Inflammatory macrophage treated with lipopolysaccharide for 1 hour (primary cell): Measurements from ENCODE around the gene SLC13A4.
"Not testable (repeated sequence)": the region's sequence is repeated elsewhere in the genome, so short reads cannot be mapped to it uniquely, and the experiment has no call there.

ENCODE experiments used
- DNase-seq, 2 donors: peaks; one replicate each; pipeline ENCODE4 v3.0.0-alpha.2; 2020 to 2022

SLC13A4 gene

DNA sequence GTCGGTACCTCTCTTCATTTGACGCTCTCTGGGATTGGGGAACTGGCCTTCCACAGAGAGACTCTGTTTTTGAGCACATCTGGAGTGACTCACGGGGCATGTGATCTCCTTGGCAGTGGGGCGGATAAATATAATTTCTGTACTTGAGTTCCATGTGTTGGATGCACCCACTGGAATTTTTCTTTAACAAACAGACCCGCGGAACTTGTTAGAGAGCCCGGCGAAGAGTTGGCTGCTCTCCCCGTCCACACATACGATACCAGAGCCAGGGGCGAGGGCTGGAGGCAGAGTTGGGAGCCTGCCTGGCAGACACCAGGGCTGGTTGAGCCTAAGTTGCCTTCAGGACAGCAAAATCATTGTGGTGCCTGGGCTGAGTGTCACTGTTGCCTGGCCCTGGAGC lies 20.8 kb upstream of the SLC13A4 start, which contains the start of gene FAM180A:
FAM180A (minus strand) TSS at position 44 of the 400 bp plus-strand sequence. CDS start 233 bp downstream, outside the sequence.
- no peak for DNase-seq

DNA sequence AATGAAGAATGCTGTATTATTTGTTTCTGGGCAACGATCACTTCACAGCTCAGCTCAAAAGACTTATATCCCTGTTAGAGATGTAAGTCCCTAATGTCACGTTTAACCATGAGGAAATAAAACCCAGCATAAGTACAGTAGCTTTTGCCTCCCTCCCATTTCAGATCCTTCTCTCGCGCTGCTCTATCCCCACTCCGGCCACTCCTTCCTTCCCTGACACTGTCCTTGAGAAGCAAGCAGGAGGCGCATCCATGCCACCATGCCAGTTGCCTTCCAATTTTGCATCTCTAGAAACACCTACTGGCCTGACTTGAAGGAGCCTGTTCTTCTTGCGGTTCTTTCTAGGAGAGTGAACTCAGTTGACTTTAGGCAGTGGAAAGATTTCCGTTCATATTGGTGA lies 19.4 kb upstream of the SLC13A4 start:
- DNase-seq: no peak

DNA sequence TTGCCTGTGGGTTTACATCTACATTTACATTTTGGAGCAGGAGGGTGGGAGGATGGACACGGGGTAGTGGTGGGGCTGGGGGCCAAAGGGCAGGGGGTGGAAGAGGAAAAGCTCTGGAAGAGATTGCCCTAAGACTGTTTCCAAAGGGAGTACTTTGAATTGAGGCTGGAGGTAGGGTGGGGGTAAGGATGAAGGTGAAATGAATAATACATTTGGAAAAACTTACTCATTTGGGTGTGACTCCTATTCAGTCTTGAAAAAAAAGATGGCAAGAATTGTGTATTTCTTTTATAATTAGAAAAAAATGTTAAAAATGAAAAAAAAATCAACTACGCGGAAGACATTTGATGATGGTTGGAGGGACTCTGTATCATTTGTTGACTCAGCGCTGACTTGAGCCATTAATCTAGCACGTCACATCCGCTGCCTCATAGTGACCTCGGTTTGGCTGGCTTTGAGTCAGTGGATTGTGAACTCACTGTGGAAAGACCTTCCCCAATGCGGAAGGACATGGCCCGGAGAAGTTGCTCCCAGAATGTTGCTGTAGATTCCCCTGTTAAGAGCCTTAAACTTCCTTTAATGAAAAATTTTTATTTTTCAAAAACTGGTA lies 17.8 kb upstream of the SLC13A4 start:
- DNase-seq: no peak

DNA sequence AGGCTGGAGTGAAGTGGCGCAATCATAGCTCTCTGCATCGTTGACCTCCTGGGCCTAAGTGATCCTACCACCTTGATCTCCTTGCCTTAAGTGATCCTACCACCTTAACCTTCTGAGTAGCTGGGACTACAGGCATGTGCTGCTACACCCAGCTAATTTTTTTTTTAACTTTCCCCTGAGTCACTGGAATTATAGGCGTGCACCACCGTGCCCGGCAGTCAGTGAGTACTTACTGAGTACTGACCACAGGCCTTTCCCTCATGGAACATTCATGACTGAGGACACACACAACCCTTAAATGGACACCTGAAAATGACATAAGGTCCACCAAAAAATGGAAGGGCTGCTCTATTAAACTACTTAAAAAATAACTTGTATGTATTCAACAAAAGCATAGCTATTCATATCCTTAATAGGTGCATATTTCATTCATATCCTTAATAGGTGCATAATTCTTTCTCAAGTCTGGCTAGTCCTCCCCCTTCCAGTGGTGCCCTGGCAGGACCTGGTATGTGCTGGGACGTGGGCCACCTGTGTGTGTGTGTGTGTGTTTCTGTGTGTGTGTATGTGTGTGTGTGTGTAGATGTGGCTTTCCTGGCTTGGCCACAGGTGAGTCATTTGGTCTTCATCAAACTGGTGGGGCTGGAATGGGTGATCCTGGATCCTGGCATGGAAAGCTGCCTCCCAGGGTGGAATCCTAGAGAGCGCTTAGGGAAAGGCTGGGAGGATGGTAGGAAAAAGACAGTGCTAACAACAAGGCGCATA lies 17.1 kb upstream of the SLC13A4 start:
- no peak for DNase-seq

DNA sequence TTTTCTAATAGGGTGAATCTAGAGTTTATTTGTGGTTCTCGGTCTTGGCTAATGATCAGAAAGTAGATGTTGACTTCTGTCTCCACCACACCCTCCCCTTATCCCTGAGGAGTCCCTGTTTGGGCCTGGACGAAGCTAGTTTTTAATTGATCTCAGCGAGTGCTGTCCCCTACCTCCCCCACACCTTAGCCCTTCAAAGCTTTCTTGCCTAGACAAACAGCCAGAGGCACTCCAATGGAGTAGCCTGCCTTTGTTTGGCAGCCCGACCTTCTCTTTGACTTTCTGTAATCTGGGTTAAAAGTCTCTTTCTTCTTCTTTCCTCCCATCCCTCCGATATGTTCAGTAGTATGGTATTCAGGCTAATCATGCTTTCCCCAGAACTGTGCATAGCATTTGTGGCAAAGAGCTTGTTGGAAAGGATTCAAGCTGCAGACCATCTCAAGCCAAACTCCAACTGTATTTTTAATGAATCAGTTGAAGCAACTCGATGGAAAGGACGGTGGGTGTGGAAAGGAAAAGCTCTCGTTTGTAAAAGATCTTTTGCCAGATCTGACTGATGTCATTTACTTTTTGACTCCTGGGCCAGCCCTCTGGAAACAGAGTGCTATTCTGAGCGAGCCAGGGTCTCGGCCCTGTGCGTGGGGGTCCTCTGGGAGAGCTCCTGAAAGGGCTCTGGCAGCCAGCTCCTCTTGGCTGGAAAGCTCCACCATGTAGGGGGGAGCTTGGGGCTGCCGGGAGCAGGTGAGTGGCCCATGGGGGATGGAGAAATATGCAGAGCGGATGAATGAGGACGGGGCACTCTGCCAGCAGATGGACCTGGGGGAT lies 16.1 kb upstream of the SLC13A4 start:
- DNase-seq: no peak

DNA sequence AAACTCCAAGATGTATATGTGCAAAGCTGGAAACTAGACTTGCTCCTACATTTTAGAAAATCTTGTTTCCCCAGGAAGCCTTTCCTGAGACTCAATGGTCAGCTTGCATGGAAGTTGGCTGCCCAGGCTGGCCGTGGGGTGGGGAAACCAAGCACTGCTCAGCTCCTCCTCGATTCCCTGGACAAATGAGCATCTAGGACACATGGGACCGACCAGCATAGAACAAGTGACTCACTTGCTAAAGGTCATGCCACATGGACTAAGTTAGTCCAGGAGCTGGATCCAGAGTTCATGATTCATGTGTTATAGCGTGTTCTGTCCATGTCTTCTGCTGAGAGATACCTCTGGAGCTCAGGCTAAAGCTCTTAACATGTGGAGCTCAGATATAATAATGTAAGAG lies 14.4 kb upstream of the SLC13A4 start:
- no peak for DNase-seq

DNA sequence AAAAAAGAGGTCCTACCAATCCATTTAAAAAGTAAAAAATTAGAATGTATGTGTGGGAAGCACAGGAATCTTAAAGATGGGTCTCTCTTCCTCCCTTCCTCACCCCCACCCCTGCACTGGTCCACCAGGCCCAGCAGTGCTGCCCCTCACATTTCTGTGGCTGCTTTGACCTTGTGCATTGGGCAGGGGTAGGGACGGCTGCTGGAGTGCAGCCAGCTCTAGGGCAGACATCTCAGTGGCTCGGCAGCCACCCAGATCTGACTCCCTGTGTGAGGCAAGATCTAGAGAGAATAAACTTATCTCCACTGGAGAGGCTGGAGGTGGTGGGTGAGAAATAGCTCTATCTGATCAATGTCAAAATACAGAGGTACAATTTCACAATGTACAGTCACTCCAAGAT lies 13.9 kb upstream of the SLC13A4 start:
- DNase-seq: no peak

DNA sequence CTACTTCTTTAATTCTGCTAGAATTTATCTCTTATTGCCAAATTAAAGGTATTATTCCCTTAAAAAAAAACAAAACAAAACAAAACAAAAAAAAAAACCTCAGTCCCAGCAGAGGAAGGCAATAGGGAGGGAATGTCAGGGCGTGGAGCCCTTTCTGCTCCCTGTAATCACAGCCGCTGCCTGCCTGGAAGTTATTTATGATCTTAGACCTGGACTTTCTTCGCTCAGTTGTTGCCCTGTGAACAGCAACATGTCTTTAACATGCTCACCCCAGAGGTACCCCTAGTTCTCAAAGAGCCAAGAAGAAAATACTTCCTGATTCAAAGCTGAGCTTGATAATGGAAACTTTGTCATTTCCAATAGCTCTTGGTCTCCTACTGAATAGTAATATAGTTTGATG lies 12.9 kb upstream of the SLC13A4 start:
- no peak for DNase-seq

DNA sequence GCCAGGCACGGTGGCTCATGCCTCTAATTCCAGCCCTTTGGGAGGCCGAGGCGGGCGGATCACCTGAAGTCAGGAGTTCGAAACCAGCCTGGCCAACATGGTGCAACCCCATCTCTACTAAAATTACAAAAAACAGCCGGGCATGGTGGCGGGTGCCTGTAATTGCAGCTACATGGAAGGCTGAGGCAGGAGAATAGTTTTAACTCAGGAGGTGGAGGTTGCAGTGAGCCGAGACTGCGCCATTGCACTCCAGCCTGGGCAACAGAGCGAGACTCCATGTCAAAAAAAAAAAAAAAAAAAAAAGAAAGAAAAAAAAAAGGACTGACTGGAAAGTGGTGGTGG lies 9.3 kb upstream of the SLC13A4 start:
- not testable (repeated sequence) for DNase-seq

DNA sequence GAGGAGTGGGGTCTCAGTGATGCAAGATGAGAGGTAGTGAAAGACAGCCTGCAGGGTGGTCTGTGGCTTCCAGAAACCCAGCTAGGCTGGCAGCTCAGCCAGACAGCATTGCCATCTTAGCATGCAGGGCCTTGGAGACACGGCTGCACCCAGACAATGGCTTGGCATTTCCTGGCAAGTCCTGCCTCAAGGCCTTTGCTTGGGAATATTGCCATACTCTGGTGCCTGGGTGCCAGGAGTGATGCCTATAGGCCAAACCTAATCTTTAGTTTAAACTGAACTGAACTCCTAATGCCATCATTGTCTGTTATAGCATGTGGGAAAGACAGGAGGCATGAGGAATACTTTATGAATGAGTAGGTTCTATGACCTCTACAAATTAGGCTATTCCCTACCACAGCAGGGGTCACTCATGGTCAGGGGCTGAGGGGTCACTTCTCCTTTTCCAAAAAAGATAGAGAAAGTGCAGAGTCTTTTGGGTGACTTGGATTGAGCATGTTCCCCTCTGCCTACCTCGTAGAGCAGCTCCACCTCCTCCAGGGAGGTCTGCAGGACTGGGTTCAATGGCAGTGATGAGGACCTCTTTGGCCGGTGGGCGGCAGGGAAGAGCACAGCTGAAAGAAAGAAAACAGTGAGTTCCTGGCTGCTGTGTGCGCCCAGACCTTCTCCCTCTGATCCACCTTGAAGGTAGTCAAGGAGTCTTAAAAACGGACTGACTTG lies 8.8 kb upstream of the SLC13A4 start:
- DNase-seq: no peak

DNA sequence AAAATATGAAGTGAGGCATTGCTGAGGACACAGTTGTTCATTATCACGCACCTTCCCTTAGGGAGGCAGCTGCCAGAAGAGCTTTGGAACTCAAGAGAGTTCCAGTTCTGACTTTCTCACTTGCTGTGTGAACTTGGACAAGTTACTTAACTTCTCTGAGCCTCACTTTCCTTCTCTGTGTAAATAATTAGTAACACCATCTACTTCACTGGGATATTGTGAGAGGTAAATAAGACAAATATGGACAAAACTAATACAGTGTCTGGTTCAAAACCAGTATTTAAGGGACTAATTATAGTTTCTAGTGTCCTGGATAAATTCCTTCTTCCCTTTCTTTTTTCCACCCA lies 6.3 kb upstream of the SLC13A4 start:
- DNase-seq: no peak

DNA sequence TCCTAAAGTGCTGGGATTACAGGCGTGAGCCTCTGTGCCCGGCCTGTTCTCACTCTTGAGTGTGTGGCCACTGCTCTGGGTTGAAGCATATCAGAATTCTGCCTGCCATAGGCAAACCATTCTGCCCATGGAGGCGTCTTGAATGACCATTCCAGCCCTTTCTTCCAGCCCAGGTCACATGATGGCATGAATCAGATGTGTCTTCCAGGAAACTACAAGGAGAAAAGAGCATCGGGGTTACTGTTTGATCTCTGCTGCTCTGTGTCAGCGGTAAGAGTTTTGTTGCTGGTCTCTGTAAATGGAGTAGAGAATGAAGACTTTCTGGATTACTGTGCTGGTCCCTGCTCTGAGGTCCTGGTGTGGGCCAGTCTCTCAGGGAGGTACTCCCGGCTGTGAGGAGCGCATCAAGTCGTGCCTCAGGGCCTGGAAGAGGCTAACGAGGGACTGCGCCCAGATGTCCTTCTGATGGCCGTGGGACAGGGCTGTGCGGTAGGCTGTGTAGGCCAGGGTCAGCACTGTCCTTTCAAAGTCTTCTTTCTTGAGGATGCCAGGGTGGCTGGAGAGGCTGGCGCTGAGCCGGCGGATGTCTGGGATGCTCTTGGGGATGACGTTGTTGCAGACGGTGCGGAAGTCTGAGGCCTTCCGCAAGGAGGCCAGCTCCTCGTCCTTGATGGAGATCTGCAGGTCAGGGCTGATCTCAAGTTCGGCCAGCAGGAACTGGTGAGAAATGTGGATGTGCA lies 5.8 kb upstream of the SLC13A4 start:
- DNase-seq: no peak

DNA sequence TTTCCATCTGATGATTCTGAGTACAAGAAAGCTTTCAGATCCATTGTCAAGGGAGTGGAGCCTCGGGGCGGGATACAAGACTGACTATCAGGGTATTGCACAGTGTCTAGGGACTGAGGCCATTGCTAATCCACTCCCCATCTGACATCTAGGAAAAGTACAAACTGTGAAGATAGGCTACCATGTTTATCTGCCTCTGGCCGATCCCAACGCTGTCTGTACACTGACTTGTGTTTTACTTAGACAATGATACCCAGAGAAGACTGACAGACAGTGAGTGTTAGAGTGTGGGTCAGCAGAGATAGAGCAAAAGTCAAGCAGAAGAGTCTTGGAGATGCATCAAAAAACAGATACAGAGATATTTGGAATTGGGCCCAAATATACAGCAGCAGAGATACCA lies 3.1 kb upstream of the SLC13A4 start:
- no peak for DNase-seq

DNA sequence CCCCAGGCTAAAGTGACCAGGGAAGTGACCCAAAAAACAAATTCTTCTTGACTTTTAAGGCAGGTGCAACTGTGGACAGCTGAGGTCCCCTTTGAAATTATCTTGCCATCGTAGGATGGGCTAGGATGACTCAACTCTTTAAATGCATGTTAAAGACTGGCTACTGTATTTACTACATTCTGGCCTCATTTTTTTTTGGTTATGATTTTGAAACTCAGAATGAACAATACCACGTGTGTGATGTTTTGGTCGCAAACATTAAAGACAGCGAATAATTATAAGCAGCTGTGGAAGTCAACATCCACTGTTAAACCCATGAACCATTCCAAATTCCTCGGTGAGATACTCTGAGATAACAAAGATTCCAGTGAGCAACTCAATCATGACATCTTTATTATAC lies 1.2 kb upstream of the SLC13A4 start:
- no peak for DNase-seq

DNA sequence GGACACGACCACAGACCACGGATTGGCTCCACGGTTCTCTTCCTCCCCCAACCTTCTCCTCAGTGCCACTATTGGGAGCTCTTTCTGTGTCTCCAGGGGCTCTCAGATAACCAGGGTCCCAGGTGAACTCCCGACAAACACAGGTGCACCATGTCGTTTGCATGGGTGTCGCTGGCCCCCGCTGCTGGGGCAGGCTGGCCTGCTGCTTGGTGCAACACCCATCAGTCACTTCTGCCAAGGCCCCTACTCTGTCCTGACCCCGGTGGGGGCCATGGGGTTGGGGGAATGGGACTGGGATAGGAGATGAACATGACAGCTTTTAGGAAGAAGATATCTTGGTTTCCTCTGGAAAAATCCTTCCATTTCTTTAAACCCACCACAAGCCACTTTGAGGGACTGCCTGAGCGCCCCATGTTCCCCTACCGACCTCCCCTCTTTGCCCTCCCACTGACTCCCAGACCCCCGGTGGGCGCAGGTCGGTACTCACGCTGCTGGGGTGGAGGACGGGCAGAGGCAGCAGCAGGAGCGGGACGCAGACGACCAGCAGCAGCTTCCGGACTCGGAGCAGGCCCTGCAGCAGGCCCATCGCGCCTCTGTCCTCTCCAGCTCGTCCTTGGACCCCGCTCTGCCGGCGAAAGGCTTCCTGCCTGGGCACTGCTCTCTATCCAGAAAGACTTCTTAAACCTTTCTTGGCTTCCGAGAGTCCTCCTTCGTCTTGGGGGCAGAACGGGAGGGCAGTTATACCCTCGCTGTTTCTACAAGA lies 894 bp downstream of the SLC13A4 start:
- DNase-seq: no peak

DNA sequence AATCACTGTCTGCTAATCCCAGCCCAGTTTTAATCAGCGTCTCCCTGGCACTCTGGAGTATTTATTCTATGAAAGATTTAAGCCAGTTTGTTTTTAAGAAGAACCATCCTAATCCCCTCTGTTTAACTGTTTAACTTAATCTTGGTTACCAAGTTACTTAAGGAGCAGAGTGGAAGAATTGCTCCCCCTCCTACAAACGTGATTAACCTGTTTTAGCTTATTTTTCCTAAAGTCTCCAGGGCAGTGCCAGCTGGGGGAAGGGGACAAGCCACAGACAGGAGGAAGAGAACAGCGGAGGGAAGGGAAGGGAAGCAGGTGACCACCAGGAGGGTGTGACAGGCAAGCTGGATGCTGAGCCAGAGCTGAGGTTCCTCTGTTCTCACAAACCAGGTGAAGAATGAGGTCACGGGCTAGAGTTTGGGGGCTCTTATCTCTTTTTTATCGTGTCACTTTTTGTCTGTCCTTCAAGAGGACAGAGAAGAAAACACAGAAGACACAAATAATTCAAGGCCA lies 1.7 kb downstream of the SLC13A4 start:
- DNase-seq: no peak

DNA sequence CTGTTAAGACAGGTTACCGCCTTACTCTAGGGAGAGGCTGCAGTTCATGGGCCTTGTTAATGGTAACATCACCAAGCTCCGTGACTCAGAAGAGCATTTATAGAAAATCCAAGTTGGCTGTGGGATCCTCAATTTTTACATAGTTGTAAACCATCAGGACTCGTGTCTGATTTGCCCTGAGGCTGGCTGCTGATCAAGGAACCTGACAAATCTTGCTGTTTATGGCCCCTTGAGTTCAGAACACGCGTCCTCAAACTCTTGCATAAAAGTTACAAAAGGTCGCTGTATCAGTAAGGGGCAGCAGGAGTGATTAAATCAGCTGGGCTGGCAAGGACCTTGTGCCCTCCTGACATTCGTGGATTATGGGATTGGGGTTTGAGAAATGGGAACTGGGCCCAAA lies 4.6 kb downstream of the SLC13A4 start:
- DNase-seq: no peak

DNA sequence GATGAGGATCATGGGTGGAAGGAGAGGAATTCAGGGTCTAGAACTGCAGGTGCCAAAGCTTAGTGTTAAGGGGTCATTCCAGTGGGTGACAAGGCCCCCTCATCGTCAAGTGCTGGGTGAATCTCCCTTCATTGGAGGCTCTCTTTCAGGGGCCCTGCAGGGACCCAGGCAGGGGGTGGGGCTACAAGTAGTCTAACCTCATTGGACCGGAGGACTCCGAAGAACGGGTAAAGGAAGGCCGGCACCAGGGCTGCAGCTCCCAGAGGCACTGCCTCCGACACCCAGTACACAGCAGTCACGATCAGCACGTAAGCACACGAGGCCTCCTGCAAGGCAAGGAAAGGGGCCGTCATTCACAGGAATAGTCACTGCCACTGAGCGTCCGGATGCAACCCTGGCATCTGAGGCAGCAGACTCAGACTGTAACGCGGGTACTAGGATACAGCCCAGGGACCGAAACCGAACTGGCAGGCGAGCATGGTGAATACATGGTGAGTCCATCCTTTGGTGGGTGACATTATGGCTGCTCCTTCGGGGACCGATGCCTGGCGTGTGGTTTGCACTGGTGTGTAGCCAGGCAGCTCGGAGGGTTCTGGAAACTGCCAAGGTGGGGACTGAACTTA lies 6.7 kb downstream of the SLC13A4 start:
- no peak for DNase-seq

DNA sequence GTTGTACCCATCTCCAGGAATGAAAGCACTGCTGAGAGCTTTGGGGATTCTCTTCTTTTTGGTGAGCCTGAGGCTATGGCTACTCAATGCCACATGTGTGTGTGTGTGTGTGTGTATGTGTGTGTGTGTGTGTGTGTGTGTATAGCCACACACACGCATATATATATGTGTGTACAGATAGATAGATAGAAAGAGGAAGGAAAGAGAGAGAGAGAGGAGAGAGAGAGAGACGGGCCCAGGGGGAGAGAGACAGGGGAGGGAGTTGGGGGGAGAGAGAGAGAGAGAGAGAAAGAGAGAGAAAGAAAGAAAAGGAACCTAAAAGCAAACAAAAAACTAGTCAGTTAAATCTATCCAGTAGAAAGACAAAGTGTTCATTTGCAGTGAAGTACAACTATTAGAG lies 8.3 kb downstream of the SLC13A4 start:
- DNase-seq: no peak

DNA sequence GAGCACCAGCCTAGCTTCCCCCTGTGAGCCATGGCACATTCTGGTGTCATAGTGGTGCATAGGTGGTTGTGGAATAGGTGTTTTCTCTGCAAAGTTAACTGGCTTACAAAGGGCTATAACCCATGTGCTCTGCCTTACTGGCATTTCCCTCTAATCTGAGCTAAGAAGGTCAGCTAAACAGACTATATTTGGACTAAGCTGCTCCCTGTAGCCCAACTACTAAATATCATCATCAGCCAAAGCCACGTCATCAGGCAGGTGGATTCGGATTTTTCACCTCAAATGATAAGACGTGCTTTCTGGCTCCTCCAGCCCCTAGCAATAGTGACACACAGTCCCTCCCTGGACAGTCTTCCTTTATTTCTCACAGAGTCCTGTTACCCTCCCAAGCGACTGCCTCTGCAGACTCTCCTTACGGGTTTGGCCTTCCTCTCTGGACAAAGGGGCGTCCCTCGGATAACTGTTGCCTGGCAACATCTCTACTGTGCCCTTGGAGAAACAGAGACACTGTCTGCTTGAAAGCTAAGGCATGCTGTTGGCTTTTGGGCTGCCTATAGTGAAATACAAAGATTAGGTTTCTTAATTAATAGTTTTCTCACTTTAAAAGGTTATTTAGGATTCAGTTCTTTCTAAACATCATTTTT lies 9.1 kb downstream of the SLC13A4 start:
- DNase-seq: no peak

DNA sequence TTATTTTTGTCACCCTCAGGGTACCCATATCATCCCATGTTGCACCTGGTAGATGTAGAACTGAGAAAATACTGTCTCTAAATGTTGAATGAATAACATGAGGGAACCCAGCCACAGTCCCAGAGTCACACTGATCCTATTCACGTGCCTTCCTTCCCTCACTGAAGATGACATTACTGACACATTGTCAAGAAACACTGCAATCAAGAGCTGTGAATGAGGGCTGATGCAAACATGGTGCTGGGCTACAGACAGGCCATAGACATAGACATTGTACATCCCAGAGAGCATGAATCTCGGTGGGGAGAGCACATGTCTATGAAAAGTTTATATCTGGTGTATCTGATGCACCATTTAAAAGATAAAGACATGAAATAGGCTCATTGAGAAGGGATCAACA lies 9.8 kb downstream of the SLC13A4 start:
- DNase-seq: no peak
